H1 (cell line): Measurements from ENCODE around the gene PIK3R5. TPM values are rescaled to one million over a fixed set of nuclear protein-coding genes. Genes with fewer than 3 reads are reported as not detected.

Source experiments
- CREB1 ChIP-seq: IDR thresholded peaks from 2 replicates; pipeline ENCODE4 v1.6.1; 2012; ENCODE audit warnings: inconsistent platforms
- GTF2F1 ChIP-seq: IDR thresholded peaks from 2 replicates; pipeline ENCODE4 v1.6.1; 2012; ENCODE audit warnings: low read depth, low read length, improper control_type of control experiment, borderline replicate concordance
- NANOG ChIP-seq: IDR thresholded peaks from 2 replicates; pipeline ENCODE4 v1.6.1; 2011; ENCODE audit warnings: low read length, low read depth, mild to moderate bottlenecking, inconsistent platforms; ENCODE audit not compliant: insufficient read depth, poor library complexity, severe bottlenecking
- YY1 ChIP-seq: IDR thresholded peaks from 2 replicates; pipeline ENCODE4 v1.6.1; 2011; ENCODE audit warnings: low read depth, mild to moderate bottlenecking, low read length
- polyA plus RNA-seq, 7 experiments: library from polyadenylated mRNA; depleted of rRNA in 3 of 7; stranded (reverse) in 5 of 7; unstranded in 2 of 7; fragments of >200 nt in 5 of 7; fragments of 200-250 nt in 2 of 7; gene quantifications; 1 replicate in 5 of 7; 2 replicates in 1 of 7; 4 replicates in 1 of 7; pipeline versions ENCODE4 v1.2.1 to v1.2.3, GENCODE V29; 2011 to 2013; ENCODE audit warnings: missing spikeins in 2 of 7, mixed read lengths in 2 of 7
- total RNA-seq: library from RNA; stranded (reverse); fragmentation: NEBNext Ultra II Directional; extraction: Animal tissue kit (Norgen Biotek cat#: 25700); gene quantifications from 2 replicates; pipeline ENCODE4 v1.2.1, GENCODE V29; 2021

PIK3R5 gene
- total and polyA plus RNA-seq, 2 of the 8 experiments (the other 6 are each of a cell fraction or from before 2014, with no cell fraction given) = 2.7 to 4.3 TPM

DNA sequence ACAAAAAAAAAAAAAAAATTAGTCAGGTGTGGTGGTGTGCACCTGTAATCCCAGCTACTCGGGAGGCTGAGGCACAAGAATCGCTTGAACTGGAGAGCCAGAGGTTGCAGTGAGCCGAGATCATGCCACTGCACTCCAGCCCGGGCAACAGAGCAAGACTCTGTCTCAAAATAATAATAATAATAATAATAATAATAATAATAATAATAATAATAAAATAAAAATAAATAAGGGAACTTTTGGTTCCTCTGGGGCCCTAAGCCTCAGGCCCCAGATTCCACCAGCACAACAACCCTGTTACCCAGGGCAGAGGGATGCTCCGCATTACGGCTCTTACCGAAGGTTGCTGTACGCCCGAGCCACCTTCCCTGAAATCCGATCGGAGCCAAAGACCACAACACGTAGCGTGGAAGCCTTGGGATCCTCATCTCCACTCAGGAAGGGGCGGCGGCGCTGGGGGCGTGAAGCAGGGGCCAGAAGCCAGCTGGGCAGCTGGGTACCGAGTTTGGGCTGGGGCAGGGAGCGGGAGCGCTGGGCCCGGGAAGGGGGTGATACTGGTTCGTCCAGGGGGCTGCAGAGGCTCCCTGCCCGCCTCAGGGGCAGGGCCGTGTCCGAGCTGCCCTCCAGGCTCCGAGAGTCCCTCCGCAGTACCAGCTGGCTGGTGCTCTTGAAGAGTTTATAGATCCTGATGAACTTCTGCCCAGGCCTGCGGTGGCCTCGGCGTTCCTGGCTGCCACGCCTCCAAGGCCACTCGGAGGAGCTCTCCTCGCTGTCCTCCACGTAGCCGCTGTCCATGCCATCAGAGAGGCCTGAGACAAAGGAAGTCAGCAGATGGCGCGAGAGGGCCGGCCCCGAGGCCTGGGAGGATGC, 77.4 kb downstream of the PIK3R5 start (continued):
- TF ChIP-seq GTF2F1 (no peak), NANOG (no peak), YY1 (no peak), CREB1 (peak; percentile 12; the same call in 1 of the 2 replicates)
